ENCODE data around the gene NUP98.

The NUP98 gene

DNA sequence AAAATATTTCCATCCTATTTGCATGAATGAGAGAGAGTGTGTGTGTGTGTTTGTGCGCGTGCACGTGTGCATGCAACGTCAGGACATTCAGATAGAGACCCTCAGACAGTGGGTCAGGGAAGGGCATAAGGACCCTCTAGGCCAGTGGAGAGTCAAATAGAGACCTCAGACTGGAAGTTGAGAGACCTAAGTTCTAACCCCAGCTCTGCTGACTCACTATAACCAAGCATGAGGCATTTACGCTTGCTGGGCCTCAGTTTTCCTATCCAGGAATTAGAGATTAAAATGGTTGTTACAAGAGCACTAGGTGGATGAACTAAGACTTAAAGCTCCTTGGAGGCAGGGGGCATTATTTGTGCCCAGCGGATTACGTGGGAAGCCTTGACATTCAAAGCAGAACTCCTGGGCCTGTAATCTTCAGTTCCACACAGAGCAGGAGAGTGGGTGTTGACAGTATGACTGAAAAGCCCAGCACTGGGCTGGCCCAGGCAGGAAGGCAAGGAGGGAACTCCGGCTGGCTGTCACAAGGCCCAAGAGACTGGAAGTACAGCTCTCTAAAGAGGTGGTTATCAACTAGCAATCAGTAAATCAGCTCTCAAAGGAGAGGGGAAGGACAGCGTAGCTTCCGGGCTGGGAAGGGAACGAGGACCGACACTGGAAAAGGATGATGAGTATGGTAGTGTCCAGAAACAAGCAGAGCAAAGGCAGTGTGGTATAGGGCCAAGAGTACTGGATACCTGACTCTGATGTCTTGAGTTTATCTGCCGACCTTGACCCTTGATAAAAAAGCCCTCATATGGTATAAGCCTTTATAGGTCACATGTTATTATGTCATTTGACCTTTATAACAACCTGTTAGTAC is 34.3 kb upstream of the NUP98 start:
- H3K4me3 ChIP-seq (ENCODE audit: low read depth, low read length) = no peak overlapping the region
- no peak for DNase-seq
- TF ChIP-seq, protein P1, sequence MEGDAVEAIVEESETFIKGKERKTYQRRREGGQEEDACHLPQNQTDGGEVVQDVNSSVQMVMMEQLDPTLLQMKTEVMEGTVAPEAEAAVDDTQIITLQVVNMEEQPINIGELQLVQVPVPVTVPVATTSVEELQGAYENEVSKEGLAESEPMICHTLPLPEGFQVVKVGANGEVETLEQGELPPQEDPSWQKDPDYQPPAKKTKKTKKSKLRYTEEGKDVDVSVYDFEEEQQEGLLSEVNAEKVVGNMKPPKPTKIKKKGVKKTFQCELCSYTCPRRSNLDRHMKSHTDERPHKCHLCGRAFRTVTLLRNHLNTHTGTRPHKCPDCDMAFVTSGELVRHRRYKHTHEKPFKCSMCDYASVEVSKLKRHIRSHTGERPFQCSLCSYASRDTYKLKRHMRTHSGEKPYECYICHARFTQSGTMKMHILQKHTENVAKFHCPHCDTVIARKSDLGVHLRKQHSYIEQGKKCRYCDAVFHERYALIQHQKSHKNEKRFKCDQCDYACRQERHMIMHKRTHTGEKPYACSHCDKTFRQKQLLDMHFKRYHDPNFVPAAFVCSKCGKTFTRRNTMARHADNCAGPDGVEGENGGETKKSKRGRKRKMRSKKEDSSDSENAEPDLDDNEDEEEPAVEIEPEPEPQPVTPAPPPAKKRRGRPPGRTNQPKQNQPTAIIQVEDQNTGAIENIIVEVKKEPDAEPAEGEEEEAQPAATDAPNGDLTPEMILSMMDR (IDR thresholded peaks at IDR 0.05; ENCODE audit: low read depth, low read length, missing control alignments) = no peak
- H3K36me3 ChIP-seq (replicated peaks) = peaks cover 36% of the 10 kb centered on the region
- H3K27ac ChIP-seq = peak overlapping the region; percentile 15
- no peaks in the 10 kb centered on the region for H3K27me3 ChIP-seq (replicated peaks)
- in situ Hi-C loops (cut with HindIII; ENCODE audit: low pct_ligation_motif_present, low sequenced_read_pairs) = loop anchor here (25.0 kb wide), 1 partner anchor 231 kb away; no protein-coding TSS in a partner anchor

DNA sequence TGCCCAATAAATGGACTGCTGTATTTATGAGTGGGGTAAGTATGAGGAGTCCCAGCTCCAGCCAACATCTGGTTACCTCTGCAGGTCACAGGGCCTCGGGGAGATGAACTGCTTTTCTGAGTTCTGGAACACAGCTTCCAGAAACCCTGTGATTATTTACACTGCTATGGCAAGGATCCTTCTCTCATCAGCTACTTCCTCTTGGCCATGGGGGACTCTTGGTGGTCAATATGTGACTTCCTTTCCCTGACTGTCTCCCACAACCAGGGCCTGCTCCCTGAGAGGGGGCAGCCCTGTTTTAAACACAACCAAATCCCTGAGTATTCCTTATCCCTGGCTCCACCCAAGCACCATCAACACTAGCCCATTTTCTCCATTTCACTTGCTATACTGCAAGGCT is 33.4 kb upstream of the NUP98 start:
- in situ Hi-C loops (cut with HindIII; ENCODE audit: low pct_ligation_motif_present, low sequenced_read_pairs) = loop anchor here (25.0 kb wide), 1 partner anchor 232 kb away; no protein-coding TSS in a partner anchor
- DNase-seq = no peak
- no peak overlapping the region for H3K4me3 ChIP-seq (ENCODE audit: low read depth, low read length)
- H3K27me3 ChIP-seq (replicated peaks) = no peaks in the 10 kb centered on the region
- H3K27ac ChIP-seq = no peak overlapping the region
- peaks cover 44% of the 10 kb centered on the region for H3K36me3 ChIP-seq (replicated peaks)
- TF ChIP-seq, protein P1 (IDR thresholded peaks at IDR 0.05; ENCODE audit: low read depth, low read length, missing control alignments) = no peak

DNA sequence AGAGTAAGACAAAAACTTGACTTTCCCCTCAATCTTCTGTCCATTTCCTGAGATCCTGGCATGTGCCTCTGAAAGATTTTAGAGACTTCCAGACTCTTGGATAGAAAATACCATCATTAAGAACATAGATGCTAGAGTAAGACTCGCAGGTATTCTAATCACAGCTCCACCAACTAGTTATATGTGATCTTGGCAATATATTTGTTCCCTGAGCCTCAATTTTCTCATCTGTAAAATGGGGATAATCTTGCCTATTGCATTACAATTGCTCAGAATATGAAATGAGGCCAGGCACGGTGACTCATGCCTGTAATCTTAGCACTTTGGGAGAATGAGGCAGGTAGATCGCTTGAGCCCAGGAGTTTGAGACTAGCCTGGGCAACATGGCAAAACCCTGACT is 32.7 kb upstream of the NUP98 start:
- Histone ChIP-seq H3K27me3 (replicated peaks) (no peaks in the 10 kb centered on the region), H3K4me3 (ENCODE audit: low read depth, low read length) (no peak overlapping the region), H3K27ac (no peak overlapping the region), H3K36me3 (replicated peaks) (peaks cover 42% of the 10 kb centered on the region)
- DNase-seq = no peak
- in situ Hi-C loops (cut with HindIII; ENCODE audit: low pct_ligation_motif_present, low sequenced_read_pairs) = loop anchor here (25.0 kb wide), 1 partner anchor 232 kb away; no protein-coding TSS in a partner anchor
- TF ChIP-seq, protein P1 (IDR thresholded peaks at IDR 0.05; ENCODE audit: low read depth, low read length, missing control alignments) = no peak

DNA sequence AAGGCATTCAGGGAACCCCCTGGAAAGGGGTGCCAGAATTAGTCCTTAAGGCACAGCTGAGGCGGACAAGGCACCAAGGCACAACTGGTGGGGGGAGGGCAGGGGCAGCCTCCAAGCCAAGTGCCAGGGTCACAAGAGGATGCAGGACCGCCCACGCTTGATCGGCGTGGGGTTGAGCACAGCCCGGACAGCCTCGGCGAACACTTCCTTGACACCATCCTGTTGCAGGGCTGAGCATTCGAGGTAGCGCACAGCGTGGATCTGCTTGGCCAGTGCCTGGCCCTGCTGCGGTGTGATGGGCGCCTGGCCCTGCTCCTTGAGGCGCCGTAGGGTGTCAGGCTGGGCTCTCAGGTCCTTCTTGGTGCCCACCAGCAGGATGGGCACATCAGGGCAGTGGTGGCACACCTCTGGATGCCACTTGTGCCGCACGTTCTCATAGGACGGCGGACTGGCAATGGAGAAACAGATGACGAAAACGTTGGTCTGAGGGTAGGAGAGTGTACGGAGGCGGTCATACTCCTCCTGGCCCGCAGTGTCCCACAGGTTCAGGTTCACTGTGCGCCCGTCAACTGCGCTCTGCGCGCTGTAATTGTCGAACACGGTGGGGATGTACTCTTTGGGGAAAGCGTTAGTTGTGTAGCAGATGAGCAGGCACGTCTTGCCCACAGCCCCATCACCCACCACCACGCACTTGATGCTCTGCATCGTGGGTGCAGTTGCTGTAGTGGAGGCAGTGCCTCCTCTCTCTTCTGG is 30.3 kb upstream of the NUP98 start:
- H3K4me3 ChIP-seq (ENCODE audit: low read depth, low read length) = no peak overlapping the region
- no peak overlapping the region for H3K27ac ChIP-seq
- TF ChIP-seq, protein P1 (IDR thresholded peaks at IDR 0.05; ENCODE audit: low read depth, low read length, missing control alignments) = no peak
- peaks cover 35% of the 10 kb centered on the region for H3K36me3 ChIP-seq (replicated peaks)
- H3K27me3 ChIP-seq (replicated peaks) = no peaks in the 10 kb centered on the region
- no peak for DNase-seq
- in situ Hi-C loops (cut with HindIII; ENCODE audit: low pct_ligation_motif_present, low sequenced_read_pairs) = loop anchor here (25.0 kb wide), 1 partner anchor 235 kb away; no protein-coding TSS in a partner anchor

DNA sequence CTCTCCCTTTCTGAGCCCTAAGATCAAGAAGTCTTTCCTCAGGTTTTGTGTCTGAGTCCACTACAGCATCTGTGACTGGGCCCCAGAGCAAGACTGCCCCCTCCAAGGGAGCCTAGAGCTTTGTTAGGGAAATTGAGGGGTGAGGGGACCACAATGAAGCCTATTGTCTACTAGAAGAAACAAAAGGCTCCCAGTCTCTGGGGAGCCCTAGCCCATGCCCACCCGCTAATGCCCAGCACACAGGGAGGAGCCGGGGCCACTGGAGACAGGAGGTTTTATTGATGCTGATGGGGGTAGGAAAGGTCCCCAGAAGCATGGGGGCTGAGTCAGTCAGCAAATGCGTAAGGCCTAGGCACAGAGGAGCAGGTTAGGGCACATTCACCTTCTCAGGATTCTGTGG is 29.4 kb upstream of the NUP98 start:
- no peak for DNase-seq
- TF ChIP-seq, protein P1 (IDR thresholded peaks at IDR 0.05; ENCODE audit: low read depth, low read length, missing control alignments) = no peak
- peaks cover 35% of the 10 kb centered on the region for H3K36me3 ChIP-seq (replicated peaks)
- H3K4me3 ChIP-seq (ENCODE audit: low read depth, low read length) = no peak overlapping the region
- no peaks in the 10 kb centered on the region for H3K27me3 ChIP-seq (replicated peaks)
- no peak overlapping the region for H3K27ac ChIP-seq
- in situ Hi-C loops (cut with HindIII; ENCODE audit: low pct_ligation_motif_present, low sequenced_read_pairs) = loop anchor here (25.0 kb wide), 1 partner anchor 236 kb away; no protein-coding TSS in a partner anchor
